DMS153 treated with DMSO at 0.1 percent for 48 hours (cell line): ENCODE results near the gene LAPTM5.

Experiments used
- DNase-seq: peaks from one replicate; lab custom pipeline; 2025; ENCODE audit not compliant: unreplicated experiment; lab: John Stamatoyannopoulos, UW

The LAPTM5 gene

DNA sequence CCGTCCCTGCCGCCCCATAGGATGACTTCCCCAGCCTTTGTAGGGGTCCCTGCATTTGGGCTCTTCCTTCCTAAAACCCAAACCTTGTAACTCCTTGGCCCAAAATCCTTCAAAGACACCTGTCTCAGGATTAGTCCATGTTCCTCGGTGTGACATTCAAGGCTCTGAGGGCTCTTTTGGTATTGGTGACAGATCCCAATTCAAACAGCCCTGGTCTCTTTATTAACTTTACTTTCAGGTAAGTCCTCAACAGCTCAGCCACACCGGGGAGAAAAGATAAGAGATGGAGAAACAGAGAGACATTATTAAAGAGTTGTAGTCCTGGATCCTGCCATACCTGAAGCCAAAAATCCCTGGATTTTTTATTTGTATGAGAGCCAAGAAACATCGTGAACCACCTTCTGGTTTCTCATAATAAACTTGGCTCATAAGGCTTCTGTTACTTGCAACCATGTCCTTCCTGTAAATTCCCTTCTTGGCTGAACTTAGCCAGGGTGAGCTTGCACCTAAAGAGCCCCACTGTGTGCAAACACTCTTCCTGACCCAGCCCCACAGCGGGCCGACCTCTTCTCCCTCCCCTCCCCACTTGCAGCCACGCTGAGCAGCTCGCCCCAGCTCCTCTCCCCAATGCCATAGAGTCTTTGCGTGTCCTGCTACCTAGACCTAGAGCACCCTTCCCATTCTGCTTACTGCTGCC is 26.3 kb downstream of the LAPTM5 start:
- no peak for DNase-seq

GRCh38 chr1:30730346-30731108 is 27.0 kb downstream of the LAPTM5 start:
- DNase-seq, result no peak

GRCh38 chr1:30729901-30730300 is 27.7 kb downstream of the LAPTM5 start:
- no peak for DNase-seq

DNA sequence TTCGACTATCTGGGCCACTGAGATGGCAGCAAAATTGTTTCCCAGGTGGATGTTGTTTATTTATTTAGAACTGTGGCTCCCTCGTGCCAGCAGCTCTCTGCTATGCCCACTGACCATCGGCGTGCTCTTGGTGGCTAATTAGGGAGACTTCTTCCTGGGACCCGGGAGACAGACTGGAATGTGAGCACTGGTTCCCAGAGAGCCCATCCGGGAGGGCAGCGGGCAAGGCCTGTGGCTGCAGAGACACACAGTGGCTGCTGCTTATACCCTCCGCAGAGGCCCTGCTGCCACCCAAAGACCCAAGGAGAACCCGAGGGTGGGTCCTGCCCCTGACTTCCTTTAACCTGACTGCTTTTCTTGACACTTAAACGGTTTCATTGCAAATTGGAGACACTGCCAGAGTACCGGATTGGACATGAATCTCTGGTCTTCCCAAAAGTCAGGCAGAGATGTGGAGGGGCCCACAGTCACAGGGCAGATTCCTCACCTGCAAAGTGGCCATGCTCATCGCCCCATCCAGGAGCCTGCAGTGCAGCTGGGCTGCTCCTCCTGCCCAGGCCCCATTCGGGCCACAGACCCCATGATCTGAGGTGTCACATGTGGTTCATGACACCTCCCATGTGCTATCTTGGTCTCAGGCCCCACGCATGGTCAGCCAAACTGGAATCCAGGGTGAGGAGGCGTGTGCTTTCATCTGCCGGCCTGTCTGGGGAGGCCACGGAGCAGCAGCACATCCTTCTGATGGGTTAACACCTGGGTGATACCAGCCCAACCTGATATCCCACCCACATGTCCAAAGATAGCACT is 28.5 kb downstream of the LAPTM5 start:
- DNase-seq, result no peak

DNA sequence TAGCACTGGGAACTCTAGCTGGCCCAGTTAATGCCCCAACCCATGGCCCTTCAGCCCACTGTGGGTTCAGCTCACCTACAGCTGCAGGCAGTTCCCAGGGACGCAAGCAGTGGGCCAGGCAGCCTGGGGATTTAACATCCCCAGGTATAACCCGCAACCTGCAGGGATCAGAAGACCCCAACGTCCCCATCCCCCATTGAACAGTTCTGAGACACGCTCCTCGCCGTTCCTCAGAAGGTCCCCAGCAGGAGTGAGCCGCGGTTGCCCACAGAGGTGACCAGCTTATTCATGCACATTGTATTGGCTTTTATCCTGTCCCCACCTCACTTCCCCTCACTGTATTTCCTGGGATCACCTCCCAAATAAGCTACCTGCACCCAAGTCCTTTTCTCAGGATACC is 29.2 kb downstream of the LAPTM5 start:
- no peak for DNase-seq

- no peak for DNase-seq
Measured at GRCh38 chr1:30727824-30728223, 29.8 kb downstream of the LAPTM5 start.

DNA sequence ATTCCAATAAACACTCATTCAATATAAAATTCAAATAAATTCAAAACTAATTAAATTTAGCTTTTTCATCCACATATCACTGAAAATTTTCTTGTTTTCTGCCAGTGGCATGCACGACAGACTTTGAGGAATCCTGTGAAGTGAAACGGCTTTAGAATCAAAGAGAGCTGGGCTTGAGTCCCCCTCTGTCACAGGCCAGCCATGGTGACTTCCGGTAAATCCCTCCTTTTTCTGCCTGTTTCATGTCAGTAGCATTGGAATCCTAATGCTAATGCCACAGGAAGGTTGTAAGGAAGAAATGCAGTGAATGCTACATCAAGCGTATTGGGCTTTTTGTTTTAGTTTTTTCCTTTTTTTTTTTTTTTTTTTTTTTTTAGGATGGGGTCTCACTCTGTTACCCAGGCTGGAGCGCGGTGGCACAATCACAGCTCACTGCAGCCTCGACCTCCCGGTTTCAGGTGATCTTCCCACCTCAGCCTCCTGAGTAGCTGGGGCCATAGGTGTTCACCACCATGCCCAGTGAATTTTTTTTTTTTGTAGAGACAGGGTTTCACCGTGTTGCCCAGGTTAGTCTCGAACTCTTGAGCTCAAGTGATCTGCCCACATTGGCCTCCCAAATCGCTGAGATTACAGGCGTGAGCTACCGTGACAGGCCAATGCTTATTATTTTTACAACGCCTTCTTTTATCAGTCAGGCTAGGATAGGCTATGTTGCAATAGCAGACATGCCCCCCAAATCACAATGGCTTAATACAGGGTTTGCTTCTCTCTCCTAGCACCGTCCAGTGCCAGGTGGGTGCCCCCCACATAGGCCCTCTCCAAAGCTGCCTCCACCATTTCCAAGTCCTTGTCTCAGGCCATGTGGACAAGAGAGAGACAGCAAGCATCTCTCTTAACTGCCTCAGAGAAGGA is 30.5 kb downstream of the LAPTM5 start:
- no peak for DNase-seq

GRCh38 chr1:30726236-30726635 is 31.3 kb downstream of the LAPTM5 start:
- DNase-seq, result no peak

DNA sequence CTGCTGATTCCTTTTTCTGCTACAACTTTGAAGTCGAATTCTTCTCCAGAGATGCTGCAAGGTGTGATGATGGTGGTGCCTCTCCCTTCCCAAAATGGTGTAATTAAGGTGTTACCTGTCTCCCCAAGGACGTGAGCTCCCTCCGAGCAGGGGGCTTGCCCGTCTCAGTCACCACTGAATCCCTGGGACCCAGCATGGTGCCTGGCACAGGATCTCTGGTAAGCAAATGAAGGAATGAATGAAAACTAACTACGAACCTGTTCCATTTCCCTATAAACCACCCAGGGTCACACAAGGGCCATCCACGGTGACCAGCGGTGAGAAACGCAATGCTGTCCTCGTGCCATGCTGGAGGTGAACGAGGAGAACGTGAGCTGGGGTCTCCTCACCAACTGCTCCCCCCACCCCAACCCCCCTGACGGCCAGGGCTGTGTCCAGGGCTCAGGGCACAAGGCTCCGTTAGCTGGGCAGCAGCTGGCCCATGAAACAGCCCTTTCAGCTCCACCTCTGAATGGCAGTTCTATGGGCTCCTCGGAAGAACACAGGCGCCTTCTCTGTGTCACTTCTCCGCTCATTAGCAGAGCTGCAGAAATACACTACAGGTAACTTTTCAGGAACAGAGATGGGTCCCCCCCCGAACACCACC is 32.0 kb downstream of the LAPTM5 start:
- DNase-seq, result no peak

- DNase-seq, result no peak
Measured at GRCh38 chr1:30724655-30725421, 32.7 kb downstream of the LAPTM5 start.

GRCh38 chr1:30724175-30724574 is 33.4 kb downstream of the LAPTM5 start:
- DNase-seq, result no peak

GRCh38 chr1:30723331-30723755 is 34.2 kb downstream of the LAPTM5 start, which contains the start of gene MATN1:
MATN1 (minus strand) TSS chr1:30723585; CDS start chr1:30723551, 34 bp downstream.
- DNase-seq, result no peak

DNA sequence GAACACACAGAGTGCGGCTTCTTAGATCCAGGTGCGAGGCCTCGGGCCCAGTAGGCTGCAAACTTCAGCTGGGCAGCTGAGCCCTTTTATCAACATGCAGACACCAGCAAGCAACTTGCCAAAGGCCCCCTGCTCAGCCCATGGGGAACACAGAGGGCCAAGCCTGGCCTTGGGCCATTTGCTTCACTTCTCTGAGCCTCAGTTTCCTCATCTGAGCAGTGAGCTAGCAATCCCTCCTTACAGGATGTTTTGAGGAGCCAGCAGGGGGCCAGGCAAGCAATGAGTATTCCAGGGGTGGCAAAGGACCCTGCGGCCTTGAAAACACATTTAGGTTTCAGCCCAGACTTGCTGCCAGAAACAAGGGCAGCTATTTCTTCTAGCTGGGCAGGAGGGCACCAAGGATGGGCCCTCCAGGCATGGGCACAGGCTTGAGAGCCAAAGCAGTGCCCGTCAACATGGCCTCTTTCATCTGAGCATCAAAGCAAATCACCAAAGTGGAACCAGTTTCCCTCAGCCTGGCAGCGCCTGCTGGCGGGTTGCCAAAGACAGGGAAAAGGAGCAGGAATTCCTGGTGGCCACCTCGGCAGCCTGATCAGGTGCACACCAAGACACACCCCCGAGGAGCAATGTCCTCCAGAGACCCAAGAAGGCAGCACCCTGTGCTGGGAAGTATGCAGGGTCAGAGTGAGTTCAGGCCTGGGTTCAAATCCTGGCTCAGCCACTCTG is 35.6 kb downstream of the LAPTM5 start:
- DNase-seq, result no peak

DNA sequence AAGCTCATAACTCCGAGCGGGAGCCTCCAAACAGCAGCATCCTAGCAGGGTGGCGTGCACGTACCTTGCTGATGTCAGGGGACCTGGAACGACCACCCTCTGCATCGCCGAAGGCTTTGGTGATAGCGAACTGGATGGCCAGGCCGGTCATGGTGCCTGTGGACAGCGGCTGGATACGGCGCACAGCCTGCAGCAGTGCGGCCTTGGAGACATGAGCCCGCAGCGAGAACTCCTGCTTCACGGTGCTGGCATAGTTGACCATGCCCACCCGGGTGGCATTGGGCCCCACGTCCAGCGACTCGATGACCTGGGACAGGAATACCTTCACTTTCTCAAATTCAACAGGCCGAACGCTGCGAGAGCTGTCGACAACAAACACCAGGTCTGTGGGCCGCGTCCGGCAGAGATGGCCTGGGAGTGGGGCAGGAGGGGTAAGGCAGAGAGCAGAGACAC is 36.2 kb downstream of the LAPTM5 start:
- DNase-seq, result no peak

DNA sequence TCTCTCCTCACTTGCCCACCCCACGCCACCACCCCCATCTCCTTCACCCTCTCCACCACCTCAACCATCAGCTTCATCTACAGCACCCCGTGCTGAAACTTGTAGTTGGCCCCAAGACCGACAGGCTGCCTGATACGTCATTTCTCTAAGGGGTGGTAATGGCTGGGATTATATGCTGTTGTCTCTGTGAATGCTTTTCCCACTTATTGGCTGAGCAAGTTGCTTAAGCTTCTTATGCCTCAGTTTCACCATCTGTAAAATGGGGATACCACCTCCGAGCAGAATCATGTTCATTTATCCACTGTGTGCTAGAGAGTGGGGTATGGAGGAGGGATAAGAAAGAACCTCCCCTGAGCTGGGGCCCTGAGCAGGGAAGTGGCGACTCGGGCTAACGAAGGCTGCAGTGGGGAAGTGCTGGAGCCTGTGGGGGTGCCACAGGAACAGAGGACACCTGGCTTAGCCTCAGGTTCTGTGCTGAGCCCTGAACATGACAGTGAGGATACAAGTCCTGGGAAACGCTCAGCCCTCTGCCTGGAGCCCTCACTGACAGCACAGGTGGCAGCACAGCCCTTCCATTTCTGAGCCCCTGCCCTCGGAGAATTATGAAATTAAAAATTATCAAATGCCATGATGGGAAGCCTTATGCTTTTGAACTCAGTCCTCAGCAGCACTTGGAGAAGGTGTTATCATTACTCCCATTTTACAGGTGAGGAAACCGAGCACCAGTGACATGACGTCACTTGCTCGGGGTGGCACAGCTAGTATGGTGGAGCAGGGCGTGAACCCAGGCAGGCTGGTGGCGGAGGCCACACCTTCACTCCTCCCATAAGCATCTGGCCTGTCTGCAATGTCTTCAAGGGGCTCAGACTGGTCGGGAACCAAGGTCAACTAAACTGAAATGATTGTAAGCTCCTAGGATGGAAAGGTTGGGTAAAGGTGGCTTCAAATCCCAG is 37.0 kb downstream of the LAPTM5 start:
- DNase-seq, result no peak

DNA sequence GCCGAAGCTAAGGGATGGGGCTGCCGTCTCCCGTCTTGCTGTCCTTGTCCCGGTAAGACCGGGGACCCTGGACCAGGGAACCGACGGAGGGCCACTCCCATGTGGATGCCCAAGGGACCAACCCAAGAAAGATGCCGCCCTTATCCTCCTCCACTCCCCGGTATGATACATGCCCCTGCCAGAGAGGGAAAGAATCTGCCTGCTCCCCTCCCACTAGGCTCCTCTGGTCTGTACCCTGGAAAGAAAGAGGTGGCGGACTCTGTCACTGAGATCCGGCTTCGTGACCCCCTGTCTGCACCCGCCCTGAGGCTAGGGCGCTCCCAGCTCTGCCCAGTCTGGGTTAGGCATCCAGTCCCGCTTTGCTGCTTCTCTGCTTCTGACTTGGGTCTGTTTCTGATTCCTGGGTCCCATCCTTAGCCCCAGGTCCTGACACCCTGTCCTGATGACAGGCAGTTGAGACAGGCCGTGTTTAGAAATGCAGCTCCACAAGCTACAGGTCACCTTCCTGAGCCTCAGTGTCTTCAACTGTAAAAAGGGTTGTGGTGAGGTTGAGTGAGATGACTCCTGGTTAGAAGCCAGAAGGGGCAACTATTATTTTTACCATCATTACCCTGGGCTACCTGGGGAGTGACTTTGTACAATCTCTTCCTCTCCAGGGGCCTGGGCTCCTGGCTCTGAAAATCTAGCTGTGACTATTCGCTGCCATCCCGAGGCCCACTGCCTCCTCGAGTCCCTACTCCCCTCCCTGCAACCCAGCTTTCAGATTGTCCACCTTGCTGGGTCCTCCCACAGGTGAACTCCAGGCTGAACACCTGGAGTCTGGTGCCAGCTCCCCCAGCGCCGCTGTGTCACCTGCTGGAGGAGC is 37.9 kb downstream of the LAPTM5 start:
- peak; percentile 81 for DNase-seq
